Cardiac fibroblast (primary cell): ENCODE data around the gene LACC1.

Source experiments
- DNase-seq, 2 donors: peaks; one replicate each; pipeline versions ENCODE4 v3.0.0 to v3.0.0-alpha.2; 2010; ENCODE audit warnings: low read depth in 2 of 2
- H3K4me3 ChIP-seq, 2 donors: replicated peaks in 1 of 2; 1 replicate in 1 of 2; 2 replicates in 1 of 2; pipeline ENCODE4 v1.5.1; 2011; ENCODE audit warnings: low read depth in 2 of 2, low read length in 2 of 2, mild to moderate bottlenecking in 2 of 2, moderate library complexity in 1 of 2
- TF ChIP-seq, protein P1 (sequence below): IDR thresholded peaks from one replicate; pipeline ENCODE4 v1.5.1; 2011; ENCODE audit warnings: low read depth, mild to moderate bottlenecking, low read length, inconsistent platforms

Gene LACC1

DNA sequence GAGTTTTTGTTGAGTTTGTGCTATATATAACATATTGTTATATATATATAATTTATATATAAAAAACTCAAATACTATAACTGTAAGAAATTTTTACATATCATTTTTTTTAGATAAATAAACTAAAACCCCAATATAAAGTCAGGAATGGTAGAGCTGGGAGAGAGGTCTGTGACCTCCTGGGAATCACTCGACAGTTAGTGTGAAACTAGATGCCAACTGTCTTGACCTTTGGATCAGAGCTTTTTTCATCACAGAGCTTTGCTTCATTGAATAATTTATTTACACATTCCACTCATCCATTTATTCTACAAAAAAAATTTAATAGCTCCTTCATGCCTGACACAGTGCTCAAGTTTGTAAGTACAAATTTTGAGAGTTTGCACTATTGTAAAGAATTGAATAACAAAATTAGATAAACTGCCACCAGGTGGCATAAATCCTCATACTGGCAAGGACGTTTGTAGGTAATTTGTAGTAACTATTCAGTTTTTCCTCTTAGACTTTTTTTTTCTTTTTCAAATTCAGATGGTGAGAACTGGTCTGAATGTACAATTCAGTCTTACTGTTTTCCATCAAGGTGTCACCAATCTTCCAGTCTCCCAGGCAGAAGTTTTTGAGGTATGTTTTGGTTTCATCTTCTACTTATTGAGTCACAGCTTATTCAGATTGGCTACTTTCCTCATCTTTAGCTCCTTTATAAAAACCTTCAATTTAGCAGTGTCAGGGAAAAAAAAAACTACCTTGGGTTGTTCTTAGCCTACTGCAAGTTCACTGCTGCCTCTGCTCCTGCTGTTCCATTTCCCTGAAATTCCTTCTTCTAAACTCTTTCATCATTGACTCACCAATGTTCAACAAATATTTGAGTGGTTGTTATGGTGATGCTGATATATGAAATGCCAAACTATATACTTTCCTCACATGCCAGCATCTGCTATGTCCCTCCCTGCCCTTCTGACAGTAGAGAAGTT is 28.7 kb downstream of the LACC1 start:
- peak; percentile 72 to 78 for DNase-seq
- H3K4me3 ChIP-seq, result no peak overlapping the region
- TF ChIP-seq, protein P1, sequence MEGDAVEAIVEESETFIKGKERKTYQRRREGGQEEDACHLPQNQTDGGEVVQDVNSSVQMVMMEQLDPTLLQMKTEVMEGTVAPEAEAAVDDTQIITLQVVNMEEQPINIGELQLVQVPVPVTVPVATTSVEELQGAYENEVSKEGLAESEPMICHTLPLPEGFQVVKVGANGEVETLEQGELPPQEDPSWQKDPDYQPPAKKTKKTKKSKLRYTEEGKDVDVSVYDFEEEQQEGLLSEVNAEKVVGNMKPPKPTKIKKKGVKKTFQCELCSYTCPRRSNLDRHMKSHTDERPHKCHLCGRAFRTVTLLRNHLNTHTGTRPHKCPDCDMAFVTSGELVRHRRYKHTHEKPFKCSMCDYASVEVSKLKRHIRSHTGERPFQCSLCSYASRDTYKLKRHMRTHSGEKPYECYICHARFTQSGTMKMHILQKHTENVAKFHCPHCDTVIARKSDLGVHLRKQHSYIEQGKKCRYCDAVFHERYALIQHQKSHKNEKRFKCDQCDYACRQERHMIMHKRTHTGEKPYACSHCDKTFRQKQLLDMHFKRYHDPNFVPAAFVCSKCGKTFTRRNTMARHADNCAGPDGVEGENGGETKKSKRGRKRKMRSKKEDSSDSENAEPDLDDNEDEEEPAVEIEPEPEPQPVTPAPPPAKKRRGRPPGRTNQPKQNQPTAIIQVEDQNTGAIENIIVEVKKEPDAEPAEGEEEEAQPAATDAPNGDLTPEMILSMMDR, result no peak

DNA sequence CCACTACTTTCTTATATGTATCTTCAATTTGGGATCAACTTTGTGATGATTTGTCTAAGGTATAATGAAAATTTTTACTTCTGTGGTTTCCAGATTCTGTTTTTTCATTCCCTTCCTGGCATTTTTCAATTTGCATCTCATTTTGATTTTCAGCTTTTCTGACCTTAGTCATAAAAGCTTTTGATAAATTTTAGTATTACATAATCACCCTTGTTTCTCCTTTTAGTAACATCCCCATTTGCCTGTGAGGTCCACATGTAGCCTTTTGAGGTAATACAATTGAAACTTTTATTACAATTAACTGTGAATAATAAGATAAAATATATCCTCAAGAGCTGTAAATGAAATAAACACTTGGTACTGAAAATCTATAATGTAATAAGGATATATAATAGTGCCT is 31.2 kb downstream of the LACC1 start:
- no peak overlapping the region for H3K4me3 ChIP-seq
- DNase-seq, result no peak
- TF ChIP-seq, protein P1, result no peak

DNA sequence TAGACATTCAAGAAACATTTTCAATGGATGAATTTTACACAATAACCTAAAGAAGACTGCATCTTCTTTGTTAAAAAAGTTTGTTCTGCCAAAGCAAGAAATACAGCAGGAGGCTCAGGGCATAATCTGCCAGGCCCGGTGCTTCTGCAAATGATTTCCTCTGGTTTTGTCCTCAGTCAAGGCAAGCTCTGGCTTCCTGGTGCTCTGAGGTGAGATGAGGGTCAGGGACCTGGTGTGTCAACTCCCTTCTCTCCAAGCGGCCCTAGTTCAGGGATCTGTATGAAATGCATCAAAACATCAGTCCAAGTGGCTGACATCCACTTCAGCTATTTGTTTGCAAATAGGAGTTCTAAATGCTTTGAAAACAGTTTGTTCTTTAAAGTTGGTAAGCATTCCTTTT is 31.6 kb downstream of the LACC1 start:
- TF ChIP-seq, protein P1, result no peak
- no peak for DNase-seq
- no peak overlapping the region for H3K4me3 ChIP-seq

DNA sequence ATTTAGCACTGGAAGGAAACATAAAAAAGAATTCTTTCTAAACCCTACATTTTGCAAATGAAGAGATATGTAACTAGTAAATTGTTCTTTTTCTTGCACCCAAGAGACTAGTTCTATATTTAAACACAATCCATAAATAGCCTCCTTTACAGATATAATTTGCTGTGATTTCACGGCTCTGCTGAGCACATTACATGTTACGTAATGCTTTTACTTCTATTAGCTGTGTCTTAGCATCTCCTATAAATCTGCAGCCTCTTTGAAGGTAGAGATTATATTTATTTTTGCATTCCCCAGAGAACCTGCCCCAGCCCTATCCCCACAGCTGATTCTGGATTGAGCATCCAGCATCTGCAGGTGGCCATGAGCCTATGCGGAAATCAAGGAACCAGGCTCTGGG is 32.2 kb downstream of the LACC1 start:
- H3K4me3 ChIP-seq, result no peak overlapping the region
- DNase-seq, result no peak
- TF ChIP-seq, protein P1, result no peak

DNA sequence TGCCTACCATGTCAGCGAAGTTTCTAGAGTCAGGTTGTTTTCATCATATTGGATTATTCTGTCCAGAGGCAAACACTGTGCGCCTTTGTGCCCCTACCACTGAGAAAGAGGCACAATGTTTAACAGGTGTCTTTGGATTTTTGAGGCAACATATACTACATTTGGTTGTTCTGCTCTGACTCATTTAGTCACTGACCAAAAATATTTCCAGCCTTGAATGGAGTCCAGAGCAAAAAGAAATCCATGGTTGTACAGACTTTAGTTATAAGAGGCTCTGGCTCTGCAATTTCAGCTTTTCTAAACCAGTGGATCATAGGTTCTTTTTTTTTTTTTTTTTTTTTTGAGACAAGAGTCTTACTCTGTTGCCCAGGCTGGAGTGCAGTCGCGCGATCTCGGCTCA is 35.7 kb downstream of the LACC1 start:
- no peak overlapping the region for H3K4me3 ChIP-seq
- DNase-seq, result no peak
- TF ChIP-seq, protein P1, result no peak

DNA sequence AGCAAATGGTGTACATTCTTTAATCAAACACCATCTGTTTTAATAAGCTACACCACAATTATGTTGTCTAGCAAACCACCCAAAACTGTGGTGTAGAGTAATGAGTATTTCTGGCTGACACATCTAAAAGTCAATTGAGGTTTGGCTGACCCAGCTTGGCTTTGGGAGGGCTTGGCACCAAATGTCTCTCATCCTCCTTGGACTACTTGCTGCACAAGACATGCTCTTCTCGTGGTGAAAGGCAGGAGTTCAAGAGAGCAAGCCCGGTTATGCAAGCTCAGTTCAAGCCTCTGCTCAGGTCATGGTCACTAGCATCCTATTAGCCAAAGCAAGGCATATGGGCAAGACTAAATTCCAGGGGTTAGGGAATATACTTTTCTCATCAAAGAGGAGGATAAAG is 37.1 kb downstream of the LACC1 start:
- no peak for DNase-seq
- no peak overlapping the region for H3K4me3 ChIP-seq
- TF ChIP-seq, protein P1, result no peak
